Right lobe of liver (tissue), 4 donors: ENCODE measurements around the gene HBG2.

Experiments
- POLR2A ChIP-seq: fragments of 450-650 bp; IDR thresholded peaks from one replicate; pipeline ENCODE4 v1.6.1; 2017; ENCODE audit warnings: antibody characterized with exemption, mild to moderate bottlenecking
- TF ChIP-seq, protein P1 (sequence below), 4 donors: fragments of 200-600 bp in 3 of 4; fragments of 450-650 bp in 1 of 4; IDR thresholded peaks; one replicate each; pipeline versions ENCODE4 v1.5.1 to v1.8.0; 2016 to 2022; ENCODE audit warnings: antibody characterized with exemption in 4 of 4, mild to moderate bottlenecking in 2 of 4
- donor health status: DM: no; HTN: no; CAD: no.
- donor health status: DM: no; HTN: no; CAD: no.
- donor health status: DM: no; HTN: yes; CAD: no.

DNA sequence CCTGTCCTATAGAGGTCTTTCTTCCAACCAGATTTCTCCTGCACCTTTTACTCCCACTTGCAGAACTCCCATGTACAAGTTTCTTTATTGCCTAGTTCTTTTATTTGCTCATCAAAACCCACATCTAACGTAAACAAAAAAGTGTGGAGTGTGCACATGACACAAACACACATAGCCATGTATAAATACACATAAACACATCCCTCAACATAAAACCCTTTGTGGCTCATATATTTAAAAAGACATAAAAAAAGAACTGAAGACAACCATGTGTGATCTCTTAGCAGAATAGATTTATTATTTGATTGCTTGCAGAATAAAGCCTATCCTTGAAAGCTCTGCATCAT, 1.7 kb downstream of the HBG2 start:
- TF ChIP-seq, protein P1, sequence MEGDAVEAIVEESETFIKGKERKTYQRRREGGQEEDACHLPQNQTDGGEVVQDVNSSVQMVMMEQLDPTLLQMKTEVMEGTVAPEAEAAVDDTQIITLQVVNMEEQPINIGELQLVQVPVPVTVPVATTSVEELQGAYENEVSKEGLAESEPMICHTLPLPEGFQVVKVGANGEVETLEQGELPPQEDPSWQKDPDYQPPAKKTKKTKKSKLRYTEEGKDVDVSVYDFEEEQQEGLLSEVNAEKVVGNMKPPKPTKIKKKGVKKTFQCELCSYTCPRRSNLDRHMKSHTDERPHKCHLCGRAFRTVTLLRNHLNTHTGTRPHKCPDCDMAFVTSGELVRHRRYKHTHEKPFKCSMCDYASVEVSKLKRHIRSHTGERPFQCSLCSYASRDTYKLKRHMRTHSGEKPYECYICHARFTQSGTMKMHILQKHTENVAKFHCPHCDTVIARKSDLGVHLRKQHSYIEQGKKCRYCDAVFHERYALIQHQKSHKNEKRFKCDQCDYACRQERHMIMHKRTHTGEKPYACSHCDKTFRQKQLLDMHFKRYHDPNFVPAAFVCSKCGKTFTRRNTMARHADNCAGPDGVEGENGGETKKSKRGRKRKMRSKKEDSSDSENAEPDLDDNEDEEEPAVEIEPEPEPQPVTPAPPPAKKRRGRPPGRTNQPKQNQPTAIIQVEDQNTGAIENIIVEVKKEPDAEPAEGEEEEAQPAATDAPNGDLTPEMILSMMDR (IDR thresholded peaks at IDR 0.05): no peak
- TF ChIP-seq POLR2A: no peak
